ENCODE data around the gene SALL3.

SALL3 gene

GRCh38 chr18:78965917-78966792 is 13.5 kb upstream of the SALL3 start:
- no peak for DNase-seq

GRCh38 chr18:78966793-78967106 is 12.9 kb upstream of the SALL3 start:
- DNase-seq, result no peak

- no peak for DNase-seq
These were observed 11.9 kb upstream of the SALL3 start for GRCh38 chr18:78967692-78968091.

GRCh38 chr18:78969574-78970315 is 9.9 kb upstream of the SALL3 start:
- DNase-seq, result no peak

- DNase-seq, result no peak
These were observed 8.8 kb upstream of the SALL3 start for GRCh38 chr18:78970774-78971333.

- DNase-seq, result no peak
These were observed 7.9 kb upstream of the SALL3 start for GRCh38 chr18:78971511-78972245.

- no peak for DNase-seq
These were observed 7.2 kb upstream of the SALL3 start for GRCh38 chr18:78972385-78972918.

GRCh38 chr18:78972930-78973331 is 6.7 kb upstream of the SALL3 start:
- DNase-seq, result no peak

GRCh38 chr18:78973357-78974083 is 6.1 kb upstream of the SALL3 start:
- DNase-seq, result no peak

- DNase-seq, result no peak
These were observed 5.4 kb upstream of the SALL3 start for GRCh38 chr18:78974115-78974761.

GRCh38 chr18:78975292-78975691 is 4.3 kb upstream of the SALL3 start:
- no peak for DNase-seq

- no peak for DNase-seq
These were observed 3.8 kb upstream of the SALL3 start for GRCh38 chr18:78975699-78976335.

- no peak for DNase-seq
These were observed 2.6 kb upstream of the SALL3 start for GRCh38 chr18:78976765-78977636.

- DNase-seq, result no peak
These were observed 1.8 kb upstream of the SALL3 start for GRCh38 chr18:78977637-78978348.

GRCh38 chr18:78978349-78979055 is 1.1 kb upstream of the SALL3 start:
- no peak for DNase-seq

GRCh38 chr18:78979056-78979729 is 425 bp upstream of the SALL3 start:
- DNase-seq, result no peak

- DNase-seq, result no peak
These were observed 707 bp downstream of the SALL3 start for GRCh38 chr18:78980279-78980771.

GRCh38 chr18:78980777-78981380 is 1.3 kb downstream of the SALL3 start:
- no peak for DNase-seq

Measured in AML-193 (cell line).